Natural killer cell (primary cell): ENCODE measurements around the gene CAB39. TPM values are rescaled to one million over a fixed set of nuclear protein-coding genes. Genes with fewer than 3 reads are reported as not detected.
A peak's percentile ranks its signal among the peaks of the same experiment; 100 is the strongest.

Experiments
- ATAC-seq, 3 donors: fragments of 150-1000 bp in 2 of 3; fragments of 200-7000 bp in 1 of 3; cut with Tn5 transposase; 1 replicate in 1 of 3; 2 replicates in 2 of 3; pipeline ENCODE4 v1.10.0; 2021; ENCODE audit warnings: mild to moderate bottlenecking in 2 of 3, moderate library complexity in 2 of 3
- DNase-seq, 2 donors: peaks; one replicate each; pipeline versions ENCODE4 v3.0.0 to v3.0.0-alpha.2; 2013 to 2021; ENCODE audit warnings: mixed read lengths in 1 of 2
- H3K27ac ChIP-seq: one replicate; pipeline ENCODE4 v1.5.1; 2013; ENCODE audit warnings: mild to moderate bottlenecking, low read length
- H3K27me3 ChIP-seq: one replicate; pipeline ENCODE4 v1.6.1; 2013; ENCODE audit warnings: low read length; ENCODE audit not compliant: control insufficient read depth, insufficient read depth
- H3K36me3 ChIP-seq: one replicate; pipeline ENCODE4 v1.6.1; 2013; ENCODE audit warnings: low read length; ENCODE audit not compliant: control insufficient read depth, insufficient read depth
- H3K4me1 ChIP-seq: one replicate; pipeline ENCODE4 v1.6.1; 2013; ENCODE audit warnings: low read length; ENCODE audit not compliant: control insufficient read depth, insufficient read depth
- H3K4me3 ChIP-seq: one replicate; pipeline ENCODE4 v1.5.1; 2013; ENCODE audit warnings: low read length
- H3K9me3 ChIP-seq: one replicate; pipeline ENCODE4 v1.6.1; 2013; ENCODE audit warnings: low read length; ENCODE audit not compliant: control insufficient read depth, insufficient read depth
- H3K27ac Mint-ChIP-seq, 2 donors: one replicate each; pipeline ENCODE4 v1.8.0; 2022; ENCODE audit warnings: mild to moderate bottlenecking in 2 of 2, mixed read lengths in 2 of 2, moderate library complexity in 1 of 2
- H3K27me3 Mint-ChIP-seq, 2 donors: one replicate each; pipeline ENCODE4 v1.8.0; 2022; ENCODE audit warnings: low read depth in 2 of 2, mixed read lengths in 2 of 2
- H3K36me3 Mint-ChIP-seq: one replicate; pipeline ENCODE4 v1.8.0; 2022; ENCODE audit warnings: mixed read lengths
- H3K4me1 Mint-ChIP-seq, 2 donors: one replicate each; pipeline ENCODE4 v1.8.0; 2022; ENCODE audit warnings: mixed read lengths in 2 of 2
- H3K4me3 Mint-ChIP-seq: one replicate; pipeline ENCODE4 v1.8.0; 2022; ENCODE audit warnings: mild to moderate bottlenecking, moderate library complexity, mixed read lengths
- H3K9me3 Mint-ChIP-seq, 2 donors: one replicate each; pipeline ENCODE4 v1.8.0; 2022; ENCODE audit warnings: mixed read lengths in 2 of 2
- CTCF ChIP-seq: fragments of 200-600 bp; IDR thresholded peaks from one replicate; pipeline ENCODE4 v1.8.0; 2022; ENCODE audit warnings: antibody characterized with exemption
- WGBS: methylation state at CpG from one replicate; pipeline ENCODE4 v1.1.7; 2013; ENCODE audit warnings: missing lambda C conversion rate; ENCODE audit not compliant: insufficient coverage; 5-methylcytosine and 5-hydroxymethylcytosine counted together
- intact Hi-C: fragments of 100-400 bp; cut with micrococcal nuclease; formaldehyde crosslinking; loops from one replicate; pipeline ENCODE4 v1.14.2; 2022
- total RNA-seq, 4 donors: library from RNA; stranded (reverse); fragments of 120-200 nt in 1 of 4; gene quantifications; one replicate each; pipeline versions ENCODE4 v1.2.3 to v1.2.4, GENCODE V29; 2013 to 2022

The CAB39 gene
- total RNA-seq, 3 donors from 2014 or later (not counting 1 experiment from before 2014, with no cell fraction given): 75.4 to 96.5 (median 90.5) TPM

GRCh38 chr2:230865307-230865765 is 152.7 kb downstream of the CAB39 start:
- peak overlapping the region; percentile 21 for H3K27ac ChIP-seq

GRCh38 chr2:230865766-230866755 is 153.4 kb downstream of the CAB39 start:
- ATAC-seq: peak; percentile 25 to 51 (median 38)
- Mint-ChIP-seq H3K27me3 (peaks cover 44 to 46% of the 10 kb centered on the region in 2 donors), H3K4me3 (peak overlapping the region; percentile 68), H3K36me3 (no peaks in the 10 kb centered on the region), H3K9me3 (no peaks in the 10 kb centered on the region), H3K4me1 (peaks cover 29 to 68% of the 10 kb centered on the region in 2 donors), H3K27ac (peak overlapping the region in 1 of 2 donors; percentile 77)
- peak; percentile 42 to 66 for DNase-seq
- Histone ChIP-seq H3K4me3 (peak overlapping the region; percentile 49), H3K27ac (no peak overlapping the region), H3K27me3 (peaks cover 33% of the 10 kb centered on the region), H3K36me3 (no peaks in the 10 kb centered on the region), H3K9me3 (no peaks in the 10 kb centered on the region), H3K4me1 (peaks cover 54% of the 10 kb centered on the region)
- WGBS: 9% methylated on average over 34 of the region's 35 CpGs
- intact Hi-C loops: no loop called here
- TF ChIP-seq CTCF: no peak

More at GRCh38 chr2:230865307-230865765, 152.7 kb downstream of the CAB39 start:
- intact Hi-C loops: no loop called here
- H3K27me3 Mint-ChIP-seq: peaks cover 43 to 45% of the 10 kb centered on the region in 2 donors
- TF ChIP-seq CTCF: no peak
- H3K36me3 Mint-ChIP-seq: no peaks in the 10 kb centered on the region
- peak overlapping the region; percentile 49 for H3K4me3 ChIP-seq
- peak overlapping the region in 1 of 2 donors; percentile 77 for H3K27ac Mint-ChIP-seq
- peak overlapping the region; percentile 68 for H3K4me3 Mint-ChIP-seq
- no peaks in the 10 kb centered on the region for H3K9me3 Mint-ChIP-seq
- peaks cover 54% of the 10 kb centered on the region for H3K4me1 ChIP-seq
- H3K4me1 Mint-ChIP-seq: peaks cover 29 to 65% of the 10 kb centered on the region in 2 donors
- no peaks in the 10 kb centered on the region for H3K9me3 ChIP-seq
- H3K27me3 ChIP-seq: peaks cover 35% of the 10 kb centered on the region
- WGBS: 1% methylated on average over 24 of the region's 24 CpGs
- H3K36me3 ChIP-seq: no peaks in the 10 kb centered on the region
- ATAC-seq (peak in 1 of 3 donors; percentile 9), DNase-seq (peak in 1 of 2 donors; percentile 44)

GRCh38 chr2:230866756-230867523 is 154.3 kb downstream of the CAB39 start:
- no peak for TF ChIP-seq CTCF
- Histone ChIP-seq H3K27me3 (peaks cover 27% of the 10 kb centered on the region), H3K27ac (peak overlapping the region; percentile 10), H3K9me3 (no peaks in the 10 kb centered on the region), H3K4me3 (no peak overlapping the region), H3K36me3 (no peaks in the 10 kb centered on the region), H3K4me1 (peaks cover 60% of the 10 kb centered on the region)
- Mint-ChIP-seq H3K27ac (no peak overlapping the region), H3K27me3 (peaks cover 40 to 44% of the 10 kb centered on the region in 2 donors), H3K36me3 (no peaks in the 10 kb centered on the region), H3K4me3 (peak overlapping the region; percentile 40), H3K9me3 (no peaks in the 10 kb centered on the region), H3K4me1 (peaks cover 24 to 60% of the 10 kb centered on the region in 2 donors)
- DNase-seq (peak in 1 of 2 donors; percentile 91), ATAC-seq (peak in 1 of 3 donors; percentile 50)
- intact Hi-C loops: no loop called here
- WGBS: 20% methylated on average over 12 of the region's 13 CpGs
